Endothelial cell of umbilical vein (primary cell): ENCODE data around the gene PRRT1. TPM values are rescaled to one million over a fixed set of nuclear protein-coding genes. Genes with fewer than 3 reads are reported as not detected.

ENCODE experiments used
- BruUV-seq: library from RNA; stranded (reverse); fragments of 400-500 nt; replicated peaks from 2 replicates; lab custom pipeline; 2021; lab: Mats Ljungman, UMichigan
- CTCF ChIA-PET: fragments of 300-600, 350-600 bp; sonication (Branson Sonifier 250); formaldehyde crosslinking; loops from one replicate; lab custom pipeline; 2021; ENCODE audit warnings: antibody characterized with exemption, inconsistent platforms; lab: Charles Lee
- POLR2A ChIA-PET: fragments of 300-600, 350-600 bp; sonication (Branson Sonifier 250); formaldehyde crosslinking; loops from one replicate; lab custom pipeline; 2021; ENCODE audit warnings: antibody characterized with exemption, inconsistent platforms; lab: Charles Lee
- DNase-seq: peaks from one replicate; pipeline ENCODE4 v3.0.0-alpha.2; 2011; ENCODE audit warnings: low read depth, low spot score
- FAIRE-seq: peaks from 2 replicates; lab custom pipeline; 2011; peaks lifted over from hg19 to GRCh38; lab: Jason Lieb, UNC
- H2AFZ ChIP-seq: 2 replicates; pipeline ENCODE4 v1.6.0; 2012; ENCODE audit warnings: low read depth, low read length, control low read depth, inconsistent platforms
- H3K27ac ChIP-seq: 2 replicates; pipeline ENCODE4 v1.5.1; 2011; ENCODE audit warnings: low read depth, mild to moderate bottlenecking, control low read depth, low read length, moderate library complexity; ENCODE audit not compliant: insufficient read depth
- H3K27me3 ChIP-seq, 2 experiments: 2 replicates each; pipeline versions ENCODE4 v1.6.0 to v1.6.1; 2011; ENCODE audit warnings: low read length in 2 of 2, mixed read lengths in 1 of 2; ENCODE audit not compliant: control insufficient read depth in 2 of 2, insufficient read depth in 2 of 2
- H3K36me3 ChIP-seq, 2 experiments: 2 replicates in 1 of 2; 3 replicates in 1 of 2; pipeline ENCODE4 v1.5.1; 2011; ENCODE audit warnings: low read length in 2 of 2, mild to moderate bottlenecking in 1 of 2, moderate library complexity in 1 of 2; ENCODE audit not compliant: control insufficient read depth in 2 of 2, insufficient read depth in 2 of 2; ENCODE audit errors: extremely low read depth in 1 of 2
- H3K4me1 ChIP-seq: 3 replicates; pipeline ENCODE4 v1.5.1; 2011; ENCODE audit warnings: mild to moderate bottlenecking, low read length; ENCODE audit not compliant: control insufficient read depth, insufficient read depth; ENCODE audit errors: extremely low read depth
- H3K4me2 ChIP-seq: 2 replicates; pipeline ENCODE4 v1.6.1; 2011; ENCODE audit warnings: low read length, control low read depth, mixed read lengths; ENCODE audit not compliant: insufficient read depth
- H3K4me3 ChIP-seq, 3 experiments: fragments of 200-600 bp in 1 of 3; sonication (generic), shearing (Covaris generic) in 1 of 3; replicated peaks in 1 of 3; 2 replicates each; pipeline ENCODE4 v1.5.1; 2011 to 2016; ENCODE audit warnings: control low read depth in 3 of 3, low read length in 3 of 3, mild to moderate bottlenecking in 2 of 3, inconsistent platforms in 1 of 3, low read depth in 1 of 3, moderate library complexity in 1 of 3; ENCODE audit not compliant: insufficient read depth in 1 of 3
- H3K79me2 ChIP-seq: 2 replicates; pipeline ENCODE4 v1.6.0; 2012; ENCODE audit warnings: low read length, inconsistent platforms; ENCODE audit not compliant: control insufficient read depth, insufficient read depth
- H3K9ac ChIP-seq: replicated peaks from 2 replicates; pipeline ENCODE3; 2011; ENCODE audit warnings: low read length, control low read depth; ENCODE audit not compliant: insufficient read depth; ENCODE audit errors: extremely low read depth
- H3K9me1 ChIP-seq: replicated peaks from 3 replicates; pipeline ENCODE4 v1.6.0; 2011; ENCODE audit warnings: mild to moderate bottlenecking, low read length; ENCODE audit not compliant: control insufficient read depth, insufficient read depth; ENCODE audit errors: extremely low read depth
- H3K9me3 ChIP-seq: replicated peaks from 2 replicates; pipeline ENCODE4 v1.5.1; 2012; ENCODE audit warnings: low read length, inconsistent platforms; ENCODE audit not compliant: control insufficient read depth, insufficient read depth
- H4K20me1 ChIP-seq: replicated peaks from 2 replicates; pipeline ENCODE3; 2011; ENCODE audit warnings: mild to moderate bottlenecking, low read length; ENCODE audit not compliant: control insufficient read depth, insufficient read depth; ENCODE audit errors: extremely low read depth
- EZH2 ChIP-seq: IDR thresholded peaks from 2 replicates; pipeline ENCODE4 v1.6.1; 2012; ENCODE audit warnings: borderline replicate concordance, low read depth, mild to moderate bottlenecking, moderate library complexity, low read length, inconsistent platforms; ENCODE audit not compliant: severe bottlenecking
- FOS ChIP-seq: IDR thresholded peaks from 2 replicates; pipeline ENCODE4 v1.6.1; 2011; ENCODE audit warnings: mild to moderate bottlenecking, low read length, moderate library complexity, borderline replicate concordance; ENCODE audit not compliant: insufficient read depth
- GATA2 ChIP-seq: IDR thresholded peaks from 2 replicates; pipeline ENCODE4 v1.7.0; 2011; ENCODE audit warnings: low read depth, mild to moderate bottlenecking, moderate library complexity, mixed read lengths, low read length; ENCODE audit not compliant: insufficient read length, insufficient read depth
- JUN ChIP-seq: IDR thresholded peaks from 2 replicates; pipeline ENCODE4 v1.6.1; 2011; ENCODE audit warnings: borderline replicate concordance, low read depth; ENCODE audit not compliant: insufficient read length, insufficient read depth
- MYC ChIP-seq: IDR thresholded peaks from one replicate; pipeline ENCODE4 v1.6.1; 2011; ENCODE audit warnings: mild to moderate bottlenecking, low read depth, low read length
- POLR2A ChIP-seq: IDR thresholded peaks from 2 replicates; pipeline ENCODE4 v1.6.1; 2012; ENCODE audit warnings: low read depth, mild to moderate bottlenecking, control low read depth, low read length
- POLR2AphosphoS5 ChIP-seq: IDR thresholded peaks from 2 replicates; pipeline ENCODE4 v1.6.1; 2012; ENCODE audit warnings: low read depth, mild to moderate bottlenecking, control low read depth, low read length, moderate library complexity; ENCODE audit not compliant: insufficient read depth
- dilution Hi-C: fragments of 300-500 bp; cut with MboI; formaldehyde crosslinking; loops from one replicate; pipeline ENCODE4 v1.15.0; 2019; ENCODE audit warnings: low sequenced_read_pairs; ENCODE audit not compliant: extremely low pct_ligation_motif_present
- intact Hi-C: fragments of 100-400 bp; cut with micrococcal nuclease; formaldehyde crosslinking; loops from one replicate; pipeline ENCODE4 v1.10.0; 2022
- polyA plus RNA-seq, 4 experiments: library from polyadenylated mRNA; depleted of rRNA in 3 of 4; stranded (reverse) in 3 of 4; unstranded in 1 of 4; fragments of >200 nt; gene quantifications; 2 replicates each; pipeline versions ENCODE4 v1.2.1 to v1.2.3, GENCODE V29; 2011 to 2012; ENCODE audit warnings: missing spikeins in 1 of 4
- total RNA-seq: library from RNA; stranded (reverse); gene quantifications from 2 replicates; pipeline ENCODE4 v1.2.3, GENCODE V29; 2021
- TF ChIP-seq, protein P1 (sequence below): IDR thresholded peaks from 2 replicates; pipeline ENCODE4 v1.6.1; 2011; ENCODE audit not compliant: insufficient read depth, insufficient read length
- TF ChIP-seq, protein P2 (sequence below), 2 donors: IDR thresholded peaks; 1 replicate in 1 of 2; 2 replicates in 1 of 2; pipeline ENCODE4 v1.5.1; 2011; ENCODE audit warnings: low read length in 2 of 2, mild to moderate bottlenecking in 2 of 2, moderate library complexity in 2 of 2, control low read depth in 1 of 2, inconsistent platforms in 1 of 2, low read depth in 1 of 2; ENCODE audit not compliant: insufficient read depth in 1 of 2; ENCODE audit errors: extremely low read depth in 1 of 2

PRRT1 gene
- total and polyA plus RNA-seq, 2 donors (not counting 3 experiments of a cell fraction or from before 2014, with no cell fraction given): 0.55 to 1.3 TPM

- Histone ChIP-seq H3K4me3 (no peak overlapping the region), H3K36me3 (peaks cover 3 to 27% of the 10 kb centered on the region in 2 experiments), H2AFZ (no peak overlapping the region), H3K4me2 (no peak overlapping the region), H3K9me1 (no peaks in the 10 kb centered on the region), H3K9ac (no peak overlapping the region), H3K4me1 (peaks cover 16% of the 10 kb centered on the region), H3K9me3 (no peaks in the 10 kb centered on the region), H3K79me2 (peaks cover 6% of the 10 kb centered on the region), H3K27ac (no peak overlapping the region), H4K20me1 (no peaks in the 10 kb centered on the region), H3K27me3 (no peaks in the 10 kb centered on the region)
- dilution Hi-C loops: no loop called here
- TF ChIP-seq, protein P1, sequence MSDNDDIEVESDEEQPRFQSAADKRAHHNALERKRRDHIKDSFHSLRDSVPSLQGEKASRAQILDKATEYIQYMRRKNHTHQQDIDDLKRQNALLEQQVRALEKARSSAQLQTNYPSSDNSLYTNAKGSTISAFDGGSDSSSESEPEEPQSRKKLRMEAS: no peak
- TF ChIP-seq MYC (no peak), FOS (no peak), EZH2 (no peak), GATA2 (no peak), POLR2AphosphoS5 (no peak), JUN (no peak), POLR2A (no peak)
- TF ChIP-seq, protein P2, sequence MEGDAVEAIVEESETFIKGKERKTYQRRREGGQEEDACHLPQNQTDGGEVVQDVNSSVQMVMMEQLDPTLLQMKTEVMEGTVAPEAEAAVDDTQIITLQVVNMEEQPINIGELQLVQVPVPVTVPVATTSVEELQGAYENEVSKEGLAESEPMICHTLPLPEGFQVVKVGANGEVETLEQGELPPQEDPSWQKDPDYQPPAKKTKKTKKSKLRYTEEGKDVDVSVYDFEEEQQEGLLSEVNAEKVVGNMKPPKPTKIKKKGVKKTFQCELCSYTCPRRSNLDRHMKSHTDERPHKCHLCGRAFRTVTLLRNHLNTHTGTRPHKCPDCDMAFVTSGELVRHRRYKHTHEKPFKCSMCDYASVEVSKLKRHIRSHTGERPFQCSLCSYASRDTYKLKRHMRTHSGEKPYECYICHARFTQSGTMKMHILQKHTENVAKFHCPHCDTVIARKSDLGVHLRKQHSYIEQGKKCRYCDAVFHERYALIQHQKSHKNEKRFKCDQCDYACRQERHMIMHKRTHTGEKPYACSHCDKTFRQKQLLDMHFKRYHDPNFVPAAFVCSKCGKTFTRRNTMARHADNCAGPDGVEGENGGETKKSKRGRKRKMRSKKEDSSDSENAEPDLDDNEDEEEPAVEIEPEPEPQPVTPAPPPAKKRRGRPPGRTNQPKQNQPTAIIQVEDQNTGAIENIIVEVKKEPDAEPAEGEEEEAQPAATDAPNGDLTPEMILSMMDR (IDR thresholded peaks at IDR 0.05; ENCODE audit: extremely low read depth in 1 of 2, insufficient read depth in 1 of 2, low read depth in 1 of 2, low read length in 2 of 2): no peak
- no peak for DNase-seq
- ChIA-PET CTCF (interaction anchor here (1.0 to 1.7 kb wide), 2 partner anchors 13 to 63 kb away, joined by 3 to 5 read pairs; no protein-coding TSS in a partner anchor), POLR2A (no interaction called here)
- FAIRE-seq: no peak
- no TSS peak for BruUV-seq
- intact Hi-C loops: no loop called here
Measured at GRCh38 chr6:32181915-32182529, 30.3 kb upstream of the PRRT1 start.
